DOHH2 (cell line): Measurements from ENCODE around the gene TRIM63.

Source experiments
- H3F3A ChIP-seq: fragments of 200-600 bp; sonication (generic), shearing (Covaris generic); 2 replicates; pipeline ENCODE4 v1.6.0; 2016; ENCODE audit warnings: antibody characterized with exemption, mild to moderate bottlenecking; ENCODE audit not compliant: control insufficient read depth, insufficient read depth
- H3K27ac ChIP-seq: fragments of 200-600 bp; sonication (generic); 2 replicates; pipeline ENCODE4 v1.5.1; 2014; ENCODE audit warnings: low read depth, mild to moderate bottlenecking, low read length, moderate library complexity
- H3K27me3 ChIP-seq: fragments of 200-600 bp; sonication (generic); 2 replicates; pipeline ENCODE4 v1.6.1; 2014; ENCODE audit warnings: mild to moderate bottlenecking, low read length, mixed read lengths; ENCODE audit not compliant: control insufficient read depth
- H3K36me3 ChIP-seq: fragments of 200-600 bp; sonication (generic); 2 replicates; pipeline ENCODE4 v1.6.1; 2014; ENCODE audit warnings: mild to moderate bottlenecking, low read length, moderate library complexity, mixed read lengths; ENCODE audit not compliant: control insufficient read depth
- H3K4me1 ChIP-seq: fragments of 200-600 bp; sonication (generic); 2 replicates; pipeline ENCODE4 v1.6.1; 2014; ENCODE audit warnings: mild to moderate bottlenecking, low read length, mixed read lengths; ENCODE audit not compliant: control insufficient read depth
- H3K4me2 ChIP-seq: fragments of 200-600 bp; sonication (generic); 2 replicates; pipeline ENCODE4 v1.6.0; 2014; ENCODE audit warnings: mild to moderate bottlenecking, low read length, moderate library complexity
- H3K4me3 ChIP-seq: fragments of 200-600 bp; sonication (generic); 2 replicates; pipeline ENCODE4 v1.5.1; 2014; ENCODE audit warnings: mild to moderate bottlenecking, low read length, mixed read lengths
- H3K79me2 ChIP-seq: fragments of 200-600 bp; sonication (generic); 2 replicates; pipeline ENCODE4 v1.6.1; 2014; ENCODE audit warnings: mild to moderate bottlenecking, low read length, mixed read lengths; ENCODE audit not compliant: control insufficient read depth
- H3K9me2 ChIP-seq: fragments of 200-600 bp; sonication (generic); replicated peaks from 2 replicates; pipeline ENCODE4 v1.6.1; 2014; ENCODE audit warnings: mild to moderate bottlenecking, low read length, mixed read lengths; ENCODE audit not compliant: control insufficient read depth
- H3K9me3 ChIP-seq: fragments of 200-600 bp; sonication (generic); 2 replicates; pipeline ENCODE4 v1.6.1; 2014; ENCODE audit warnings: antibody characterized with exemption, low read length, mixed read lengths; ENCODE audit not compliant: control insufficient read depth, insufficient read depth
- H4K20me1 ChIP-seq: fragments of 200-600 bp; sonication (generic); 2 replicates; pipeline ENCODE4 v1.6.0; 2014; ENCODE audit warnings: low read depth, mild to moderate bottlenecking, antibody characterized with exemption, low read length, moderate library complexity; ENCODE audit not compliant: control insufficient read depth, insufficient read depth
- EZH2phosphoT487 ChIP-seq: fragments of 200-600 bp; sonication (generic); IDR thresholded peaks from 2 replicates; pipeline ENCODE4 v1.6.1; 2017; ENCODE audit warnings: borderline replicate concordance, mild to moderate bottlenecking, antibody characterized with exemption, low read length, moderate library complexity, mixed read lengths
- TF ChIP-seq, protein P1 (sequence below): fragments of 200-600 bp; sonication (generic); IDR thresholded peaks from one replicate; pipeline ENCODE4 v1.5.1; 2014; ENCODE audit warnings: antibody characterized with exemption, mild to moderate bottlenecking, low read depth, low read length; ENCODE audit not compliant: poor library complexity, severe bottlenecking

Gene TRIM63

DNA sequence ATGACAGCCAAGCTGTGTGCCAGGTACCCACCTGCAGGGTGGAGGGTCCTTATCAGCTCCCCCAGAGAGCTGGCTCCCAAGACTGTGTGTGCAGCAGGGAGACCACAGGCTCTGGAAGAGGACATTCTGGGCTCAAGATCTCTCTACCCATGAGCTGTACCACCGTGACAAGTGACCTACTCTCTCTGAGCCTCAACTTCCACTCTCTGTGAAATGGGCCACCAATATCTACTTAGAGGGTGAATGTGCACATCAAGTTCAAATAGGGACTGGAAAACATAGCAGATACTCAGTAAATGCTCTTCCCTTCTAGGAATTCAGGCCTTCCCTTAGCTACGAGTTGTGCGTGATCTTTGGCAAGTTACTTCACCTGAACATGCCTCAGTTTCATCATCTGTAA lies 23.0 kb downstream of the TRIM63 start:
- H3K27me3 ChIP-seq, result peaks cover 34% of the 10 kb centered on the region; the same call in 1 of the 2 replicates
- H3K36me3 ChIP-seq, result no peaks in the 10 kb centered on the region
- no peak for TF ChIP-seq EZH2phosphoT487
- TF ChIP-seq, protein P1, sequence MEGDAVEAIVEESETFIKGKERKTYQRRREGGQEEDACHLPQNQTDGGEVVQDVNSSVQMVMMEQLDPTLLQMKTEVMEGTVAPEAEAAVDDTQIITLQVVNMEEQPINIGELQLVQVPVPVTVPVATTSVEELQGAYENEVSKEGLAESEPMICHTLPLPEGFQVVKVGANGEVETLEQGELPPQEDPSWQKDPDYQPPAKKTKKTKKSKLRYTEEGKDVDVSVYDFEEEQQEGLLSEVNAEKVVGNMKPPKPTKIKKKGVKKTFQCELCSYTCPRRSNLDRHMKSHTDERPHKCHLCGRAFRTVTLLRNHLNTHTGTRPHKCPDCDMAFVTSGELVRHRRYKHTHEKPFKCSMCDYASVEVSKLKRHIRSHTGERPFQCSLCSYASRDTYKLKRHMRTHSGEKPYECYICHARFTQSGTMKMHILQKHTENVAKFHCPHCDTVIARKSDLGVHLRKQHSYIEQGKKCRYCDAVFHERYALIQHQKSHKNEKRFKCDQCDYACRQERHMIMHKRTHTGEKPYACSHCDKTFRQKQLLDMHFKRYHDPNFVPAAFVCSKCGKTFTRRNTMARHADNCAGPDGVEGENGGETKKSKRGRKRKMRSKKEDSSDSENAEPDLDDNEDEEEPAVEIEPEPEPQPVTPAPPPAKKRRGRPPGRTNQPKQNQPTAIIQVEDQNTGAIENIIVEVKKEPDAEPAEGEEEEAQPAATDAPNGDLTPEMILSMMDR, result no peak

DNA sequence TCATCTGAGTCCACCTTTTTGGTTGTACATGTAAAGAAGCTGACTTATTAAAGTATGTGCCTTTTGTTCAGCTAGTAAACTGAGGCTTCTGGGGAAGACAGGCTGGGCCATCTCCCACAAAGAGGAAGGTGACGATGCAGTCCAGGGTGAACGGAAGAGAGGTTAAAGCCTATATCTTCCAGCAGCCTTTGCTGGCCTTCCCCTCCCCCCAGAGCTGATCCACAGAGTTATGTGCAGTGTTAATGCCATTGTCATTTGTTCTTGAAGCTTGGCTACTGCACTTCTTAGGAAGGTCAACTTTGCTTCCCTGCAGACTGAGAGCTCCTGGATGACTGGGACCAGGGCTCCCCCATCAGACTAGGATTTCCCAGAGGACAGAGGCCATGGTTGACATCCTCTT lies 23.7 kb downstream of the TRIM63 start:
- no peaks in the 10 kb centered on the region for H3K9me3 ChIP-seq
- H3F3A ChIP-seq, result no peaks in the 10 kb centered on the region
- H3K27me3 ChIP-seq, result peaks cover 28% of the 10 kb centered on the region; the same call in 1 of the 2 replicates
- no peak overlapping the region for H3K4me2 ChIP-seq
- H4K20me1 ChIP-seq, result no peaks in the 10 kb centered on the region
- no peaks in the 10 kb centered on the region for H3K4me1 ChIP-seq
- no peaks in the 10 kb centered on the region for H3K9me2 ChIP-seq
- no peaks in the 10 kb centered on the region for H3K79me2 ChIP-seq
- no peak overlapping the region for H3K27ac ChIP-seq
- H3K4me3 ChIP-seq, result no peak overlapping the region
- TF ChIP-seq, protein P1, result no peak
- no peak for TF ChIP-seq EZH2phosphoT487
- no peaks in the 10 kb centered on the region for H3K36me3 ChIP-seq

More for the DNA sequence above, 23.0 kb downstream of the TRIM63 start:
- Histone ChIP-seq H3K79me2 (no peaks in the 10 kb centered on the region), H3K4me1 (no peaks in the 10 kb centered on the region), H3K4me3 (no peak overlapping the region), H3F3A (no peaks in the 10 kb centered on the region), H3K9me2 (no peaks in the 10 kb centered on the region), H3K9me3 (no peaks in the 10 kb centered on the region), H4K20me1 (no peaks in the 10 kb centered on the region), H3K4me2 (no peak overlapping the region), H3K27ac (no peak overlapping the region)

GRCh38 chr1:26041978-26042377 lies 25.5 kb downstream of the TRIM63 start:
- no peaks in the 10 kb centered on the region for H3F3A ChIP-seq
- H3K4me2 ChIP-seq, result no peak overlapping the region
- no peak for TF ChIP-seq EZH2phosphoT487
- TF ChIP-seq, protein P1, result no peak
- H3K27ac ChIP-seq, result no peak overlapping the region
- no peaks in the 10 kb centered on the region for H3K9me3 ChIP-seq
- H3K4me3 ChIP-seq, result no peak overlapping the region
- no peaks in the 10 kb centered on the region for H3K79me2 ChIP-seq
- peaks cover 16% of the 10 kb centered on the region; the same call in 1 of the 2 replicates for H3K27me3 ChIP-seq
- H3K9me2 ChIP-seq, result no peaks in the 10 kb centered on the region
- H3K36me3 ChIP-seq, result no peaks in the 10 kb centered on the region
- H4K20me1 ChIP-seq, result no peaks in the 10 kb centered on the region
- H3K4me1 ChIP-seq, result no peaks in the 10 kb centered on the region
